Endothelial cell of umbilical vein (primary cell): Measurements from ENCODE around the gene DACT1. TPM values are rescaled to one million over a fixed set of nuclear protein-coding genes. Genes with fewer than 3 reads are reported as not detected.

Experiments
- BruUV-seq: library from RNA; stranded (reverse); fragments of 400-500 nt; replicated peaks from 2 replicates; lab custom pipeline; 2021; lab: Mats Ljungman, UMichigan
- CTCF ChIA-PET: fragments of 300-600, 350-600 bp; sonication (Branson Sonifier 250); formaldehyde crosslinking; loops from one replicate; lab custom pipeline; 2021; ENCODE audit warnings: antibody characterized with exemption, inconsistent platforms; lab: Charles Lee
- POLR2A ChIA-PET: fragments of 300-600, 350-600 bp; sonication (Branson Sonifier 250); formaldehyde crosslinking; loops from one replicate; lab custom pipeline; 2021; ENCODE audit warnings: antibody characterized with exemption, inconsistent platforms; lab: Charles Lee
- DNase-seq: peaks from one replicate; pipeline ENCODE4 v3.0.0-alpha.2; 2011; ENCODE audit warnings: low read depth, low spot score
- FAIRE-seq: peaks from 2 replicates; lab custom pipeline; 2011; peaks lifted over from hg19 to GRCh38; lab: Jason Lieb, UNC
- H2AFZ ChIP-seq: 2 replicates; pipeline ENCODE4 v1.6.0; 2012; ENCODE audit warnings: low read depth, low read length, control low read depth, inconsistent platforms
- H3K27ac ChIP-seq: 2 replicates; pipeline ENCODE4 v1.5.1; 2011; ENCODE audit warnings: low read depth, mild to moderate bottlenecking, control low read depth, low read length, moderate library complexity; ENCODE audit not compliant: insufficient read depth
- H3K27me3 ChIP-seq, 2 experiments: 2 replicates each; pipeline versions ENCODE4 v1.6.0 to v1.6.1; 2011; ENCODE audit warnings: low read length in 2 of 2, mixed read lengths in 1 of 2; ENCODE audit not compliant: control insufficient read depth in 2 of 2, insufficient read depth in 2 of 2
- H3K36me3 ChIP-seq, 2 experiments: 2 replicates in 1 of 2; 3 replicates in 1 of 2; pipeline ENCODE4 v1.5.1; 2011; ENCODE audit warnings: low read length in 2 of 2, mild to moderate bottlenecking in 1 of 2, moderate library complexity in 1 of 2; ENCODE audit not compliant: control insufficient read depth in 2 of 2, insufficient read depth in 2 of 2; ENCODE audit errors: extremely low read depth in 1 of 2
- H3K4me1 ChIP-seq: 3 replicates; pipeline ENCODE4 v1.5.1; 2011; ENCODE audit warnings: mild to moderate bottlenecking, low read length; ENCODE audit not compliant: control insufficient read depth, insufficient read depth; ENCODE audit errors: extremely low read depth
- H3K4me2 ChIP-seq: 2 replicates; pipeline ENCODE4 v1.6.1; 2011; ENCODE audit warnings: low read length, control low read depth, mixed read lengths; ENCODE audit not compliant: insufficient read depth
- H3K4me3 ChIP-seq, 3 experiments: fragments of 200-600 bp in 1 of 3; sonication (generic), shearing (Covaris generic) in 1 of 3; replicated peaks in 1 of 3; 2 replicates each; pipeline ENCODE4 v1.5.1; 2011 to 2016; ENCODE audit warnings: control low read depth in 3 of 3, low read length in 3 of 3, mild to moderate bottlenecking in 2 of 3, inconsistent platforms in 1 of 3, low read depth in 1 of 3, moderate library complexity in 1 of 3; ENCODE audit not compliant: insufficient read depth in 1 of 3
- H3K79me2 ChIP-seq: 2 replicates; pipeline ENCODE4 v1.6.0; 2012; ENCODE audit warnings: low read length, inconsistent platforms; ENCODE audit not compliant: control insufficient read depth, insufficient read depth
- H3K9ac ChIP-seq: replicated peaks from 2 replicates; pipeline ENCODE3; 2011; ENCODE audit warnings: low read length, control low read depth; ENCODE audit not compliant: insufficient read depth; ENCODE audit errors: extremely low read depth
- H3K9me1 ChIP-seq: replicated peaks from 3 replicates; pipeline ENCODE4 v1.6.0; 2011; ENCODE audit warnings: mild to moderate bottlenecking, low read length; ENCODE audit not compliant: control insufficient read depth, insufficient read depth; ENCODE audit errors: extremely low read depth
- H3K9me3 ChIP-seq: replicated peaks from 2 replicates; pipeline ENCODE4 v1.5.1; 2012; ENCODE audit warnings: low read length, inconsistent platforms; ENCODE audit not compliant: control insufficient read depth, insufficient read depth
- H4K20me1 ChIP-seq: replicated peaks from 2 replicates; pipeline ENCODE3; 2011; ENCODE audit warnings: mild to moderate bottlenecking, low read length; ENCODE audit not compliant: control insufficient read depth, insufficient read depth; ENCODE audit errors: extremely low read depth
- EZH2 ChIP-seq: IDR thresholded peaks from 2 replicates; pipeline ENCODE4 v1.6.1; 2012; ENCODE audit warnings: borderline replicate concordance, low read depth, mild to moderate bottlenecking, moderate library complexity, low read length, inconsistent platforms; ENCODE audit not compliant: severe bottlenecking
- FOS ChIP-seq: IDR thresholded peaks from 2 replicates; pipeline ENCODE4 v1.6.1; 2011; ENCODE audit warnings: mild to moderate bottlenecking, low read length, moderate library complexity, borderline replicate concordance; ENCODE audit not compliant: insufficient read depth
- GATA2 ChIP-seq: IDR thresholded peaks from 2 replicates; pipeline ENCODE4 v1.7.0; 2011; ENCODE audit warnings: low read depth, mild to moderate bottlenecking, moderate library complexity, mixed read lengths, low read length; ENCODE audit not compliant: insufficient read length, insufficient read depth
- JUN ChIP-seq: IDR thresholded peaks from 2 replicates; pipeline ENCODE4 v1.6.1; 2011; ENCODE audit warnings: borderline replicate concordance, low read depth; ENCODE audit not compliant: insufficient read length, insufficient read depth
- MAX ChIP-seq: IDR thresholded peaks from 2 replicates; pipeline ENCODE4 v1.6.1; 2011; ENCODE audit not compliant: insufficient read depth, insufficient read length
- MYC ChIP-seq: IDR thresholded peaks from one replicate; pipeline ENCODE4 v1.6.1; 2011; ENCODE audit warnings: mild to moderate bottlenecking, low read depth, low read length
- POLR2A ChIP-seq: IDR thresholded peaks from 2 replicates; pipeline ENCODE4 v1.6.1; 2012; ENCODE audit warnings: low read depth, mild to moderate bottlenecking, control low read depth, low read length
- POLR2AphosphoS5 ChIP-seq: IDR thresholded peaks from 2 replicates; pipeline ENCODE4 v1.6.1; 2012; ENCODE audit warnings: low read depth, mild to moderate bottlenecking, control low read depth, low read length, moderate library complexity; ENCODE audit not compliant: insufficient read depth
- dilution Hi-C: fragments of 300-500 bp; cut with MboI; formaldehyde crosslinking; loops from one replicate; pipeline ENCODE4 v1.15.0; 2019; ENCODE audit warnings: low sequenced_read_pairs; ENCODE audit not compliant: extremely low pct_ligation_motif_present
- intact Hi-C: fragments of 100-400 bp; cut with micrococcal nuclease; formaldehyde crosslinking; loops from one replicate; pipeline ENCODE4 v1.10.0; 2022
- polyA plus RNA-seq, 4 experiments: library from polyadenylated mRNA; depleted of rRNA in 3 of 4; stranded (reverse) in 3 of 4; unstranded in 1 of 4; fragments of >200 nt; gene quantifications; 2 replicates each; pipeline versions ENCODE4 v1.2.1 to v1.2.3, GENCODE V29; 2011 to 2012; ENCODE audit warnings: missing spikeins in 1 of 4
- total RNA-seq: library from RNA; stranded (reverse); gene quantifications from 2 replicates; pipeline ENCODE4 v1.2.3, GENCODE V29; 2021
- TF ChIP-seq, protein P1 (sequence below), 2 donors: IDR thresholded peaks; 1 replicate in 1 of 2; 2 replicates in 1 of 2; pipeline ENCODE4 v1.5.1; 2011; ENCODE audit warnings: low read length in 2 of 2, mild to moderate bottlenecking in 2 of 2, moderate library complexity in 2 of 2, control low read depth in 1 of 2, inconsistent platforms in 1 of 2, low read depth in 1 of 2; ENCODE audit not compliant: insufficient read depth in 1 of 2; ENCODE audit errors: extremely low read depth in 1 of 2

Gene DACT1
- total and polyA plus RNA-seq, 2 donors (not counting 3 experiments of a cell fraction or from before 2014, with no cell fraction given), result 0.21 to 0.27 TPM

DNA sequence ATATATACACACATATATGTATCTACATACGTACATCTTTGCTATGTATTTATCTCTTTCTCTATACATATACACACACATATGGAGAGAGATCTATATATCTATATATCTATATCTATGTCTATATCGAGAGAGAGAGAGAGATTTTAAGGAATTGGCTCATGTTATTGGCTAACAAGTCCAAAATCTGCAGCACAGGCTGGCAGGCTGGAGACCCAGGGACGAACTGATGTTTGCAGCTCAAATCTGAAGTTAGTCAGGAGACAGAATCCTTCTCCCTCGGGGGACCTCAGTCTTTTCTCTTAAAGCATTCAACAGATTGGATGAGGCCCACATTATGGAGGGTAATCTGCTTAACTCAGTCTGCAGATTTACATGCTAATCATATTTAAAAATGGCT is 40.7 kb upstream of the DACT1 start:
- H3K27ac ChIP-seq, result no peak overlapping the region
- no peak overlapping the region for H3K4me2 ChIP-seq
- POLR2A ChIA-PET, result no interaction called here
- no peaks in the 10 kb centered on the region for H3K9me3 ChIP-seq
- H3K9me1 ChIP-seq, result no peaks in the 10 kb centered on the region
- intact Hi-C loops, result no loop called here
- H3K4me1 ChIP-seq, result no peaks in the 10 kb centered on the region
- H3K36me3 ChIP-seq, result no peaks in the 10 kb centered on the region
- DNase-seq (no peak), FAIRE-seq (no peak)
- CTCF ChIA-PET, result no interaction called here
- H4K20me1 ChIP-seq, result no peaks in the 10 kb centered on the region
- BruUV-seq, result no TSS peak
- H3K79me2 ChIP-seq, result no peaks in the 10 kb centered on the region
- no peaks in the 10 kb centered on the region for H3K27me3 ChIP-seq
- dilution Hi-C loops, result no loop called here
- no peak overlapping the region for H3K4me3 ChIP-seq
- no peak overlapping the region for H2AFZ ChIP-seq
- no peak overlapping the region for H3K9ac ChIP-seq
- TF ChIP-seq EZH2 (no peak), FOS (no peak), JUN (no peak), MYC (no peak), POLR2A (no peak), POLR2AphosphoS5 (no peak), GATA2 (no peak), MAX (no peak)
- TF ChIP-seq, protein P1, sequence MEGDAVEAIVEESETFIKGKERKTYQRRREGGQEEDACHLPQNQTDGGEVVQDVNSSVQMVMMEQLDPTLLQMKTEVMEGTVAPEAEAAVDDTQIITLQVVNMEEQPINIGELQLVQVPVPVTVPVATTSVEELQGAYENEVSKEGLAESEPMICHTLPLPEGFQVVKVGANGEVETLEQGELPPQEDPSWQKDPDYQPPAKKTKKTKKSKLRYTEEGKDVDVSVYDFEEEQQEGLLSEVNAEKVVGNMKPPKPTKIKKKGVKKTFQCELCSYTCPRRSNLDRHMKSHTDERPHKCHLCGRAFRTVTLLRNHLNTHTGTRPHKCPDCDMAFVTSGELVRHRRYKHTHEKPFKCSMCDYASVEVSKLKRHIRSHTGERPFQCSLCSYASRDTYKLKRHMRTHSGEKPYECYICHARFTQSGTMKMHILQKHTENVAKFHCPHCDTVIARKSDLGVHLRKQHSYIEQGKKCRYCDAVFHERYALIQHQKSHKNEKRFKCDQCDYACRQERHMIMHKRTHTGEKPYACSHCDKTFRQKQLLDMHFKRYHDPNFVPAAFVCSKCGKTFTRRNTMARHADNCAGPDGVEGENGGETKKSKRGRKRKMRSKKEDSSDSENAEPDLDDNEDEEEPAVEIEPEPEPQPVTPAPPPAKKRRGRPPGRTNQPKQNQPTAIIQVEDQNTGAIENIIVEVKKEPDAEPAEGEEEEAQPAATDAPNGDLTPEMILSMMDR (IDR thresholded peaks at IDR 0.05; ENCODE audit: extremely low read depth in 1 of 2, insufficient read depth in 1 of 2, low read depth in 1 of 2, low read length in 2 of 2), result no peak
